ENCODE measurements around the gene SHC3. TPM values are rescaled to one million over a fixed set of nuclear protein-coding genes. Genes with fewer than 3 reads are reported as not detected.

The SHC3 gene
- total RNA-seq, 4 donors from 2014 or later: 1.1 to 4.7 (median 2.5) TPM

DNA sequence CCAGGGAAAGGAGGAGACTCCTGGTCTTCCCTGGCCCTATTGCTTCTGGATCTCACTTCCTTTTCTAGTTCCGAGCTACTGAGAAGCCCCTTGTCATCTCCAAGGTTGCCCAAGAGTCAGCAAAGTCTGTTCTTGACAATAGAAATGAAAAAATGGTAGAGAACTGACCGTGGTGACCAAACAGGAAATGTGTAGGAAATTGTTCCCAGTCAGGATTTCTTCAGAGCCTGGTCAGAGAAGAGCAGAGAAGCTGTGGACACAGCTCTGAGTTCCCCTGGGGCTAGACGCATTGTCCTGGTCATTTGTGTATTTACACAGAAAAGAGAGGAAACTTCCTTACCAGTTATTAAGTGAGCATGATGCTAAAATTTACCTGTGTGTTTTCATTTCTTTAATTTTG, 151.7 kb downstream of the SHC3 start:
- TF ChIP-seq CTCF (IDR thresholded peaks at IDR 0.05; ENCODE audit: low read depth): no peak

GRCh38 chr9:89025553-89025952, 153.1 kb downstream of the SHC3 start:
- no peak for TF ChIP-seq CTCF (IDR thresholded peaks at IDR 0.05; ENCODE audit: low read depth)

DNA sequence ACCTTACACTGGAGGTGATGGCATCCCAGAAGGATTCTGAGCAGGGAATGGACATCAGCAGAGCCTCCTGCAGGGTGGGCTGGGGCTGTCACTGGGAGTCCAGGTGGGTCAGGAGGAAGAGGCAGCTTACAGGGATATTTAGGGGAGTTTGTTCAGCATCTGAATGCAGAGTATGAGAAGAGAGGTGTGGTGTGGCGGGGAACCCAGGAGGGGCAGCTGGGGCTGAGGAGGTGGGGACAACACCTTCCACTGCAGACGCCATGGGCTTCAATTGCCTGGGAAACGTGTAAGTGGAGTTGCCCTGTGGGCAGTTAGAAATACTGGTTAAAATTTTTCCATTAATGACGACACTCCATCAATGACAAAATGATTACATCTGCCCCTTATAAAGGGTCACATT, 153.9 kb downstream of the SHC3 start:
- TF ChIP-seq CTCF (IDR thresholded peaks at IDR 0.05; ENCODE audit: low read depth): no peak

- TF ChIP-seq CTCF (IDR thresholded peaks at IDR 0.05; ENCODE audit: low read depth): no peak
Measured at GRCh38 chr9:89023740-89024139, 154.9 kb downstream of the SHC3 start.

- TF ChIP-seq CTCF (IDR thresholded peaks at IDR 0.05; ENCODE audit: low read depth): no peak
Measured at GRCh38 chr9:89022902-89023301, 155.7 kb downstream of the SHC3 start.

- TF ChIP-seq CTCF (IDR thresholded peaks at IDR 0.05; ENCODE audit: low read depth): no peak
Measured at GRCh38 chr9:89022001-89022759, 156.4 kb downstream of the SHC3 start.

DNA sequence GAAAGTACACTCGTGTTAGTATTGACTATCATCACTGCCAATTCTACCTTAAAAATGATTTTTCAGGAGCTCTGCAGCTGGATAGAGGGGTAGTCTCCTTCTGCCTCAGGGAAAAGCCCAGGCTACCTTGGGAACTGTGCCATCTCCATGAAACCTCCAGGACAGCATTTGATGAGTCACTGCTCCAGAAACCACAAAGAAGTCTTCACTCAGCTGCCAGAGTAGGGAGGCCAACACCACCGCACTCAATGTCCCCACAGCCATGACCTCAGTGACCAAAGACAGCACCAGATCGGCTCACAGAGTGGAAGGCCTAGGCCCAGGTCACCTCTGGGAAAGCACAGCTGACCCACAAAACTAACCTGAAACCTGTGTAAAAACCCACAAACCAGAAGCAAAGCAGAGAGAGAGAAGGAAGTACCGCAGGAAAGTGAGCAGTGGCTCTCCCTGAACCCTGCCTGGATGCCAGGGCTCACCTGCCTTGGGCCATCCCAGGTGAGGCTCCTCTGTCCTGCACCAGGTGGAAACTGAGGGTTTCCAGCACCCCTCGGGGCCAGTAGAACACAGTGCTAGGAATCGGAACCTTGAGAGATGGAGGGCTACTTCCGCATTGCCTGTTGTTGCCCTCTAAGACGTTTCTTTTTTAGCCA, 157.3 kb downstream of the SHC3 start:
- no peak for TF ChIP-seq CTCF (IDR thresholded peaks at IDR 0.05; ENCODE audit: low read depth)
